HG02798 (cell line): ENCODE measurements around the gene NDUFS7.

Source experiments
- ATAC-seq: cut with Tn5 transposase; IDR thresholded peaks from one replicate; pipeline ENCODE4 v1.9.1; 2021; ENCODE audit warnings: mild to moderate bottlenecking; ENCODE audit not compliant: unreplicated experiment, poor library complexity

NDUFS7 gene

DNA sequence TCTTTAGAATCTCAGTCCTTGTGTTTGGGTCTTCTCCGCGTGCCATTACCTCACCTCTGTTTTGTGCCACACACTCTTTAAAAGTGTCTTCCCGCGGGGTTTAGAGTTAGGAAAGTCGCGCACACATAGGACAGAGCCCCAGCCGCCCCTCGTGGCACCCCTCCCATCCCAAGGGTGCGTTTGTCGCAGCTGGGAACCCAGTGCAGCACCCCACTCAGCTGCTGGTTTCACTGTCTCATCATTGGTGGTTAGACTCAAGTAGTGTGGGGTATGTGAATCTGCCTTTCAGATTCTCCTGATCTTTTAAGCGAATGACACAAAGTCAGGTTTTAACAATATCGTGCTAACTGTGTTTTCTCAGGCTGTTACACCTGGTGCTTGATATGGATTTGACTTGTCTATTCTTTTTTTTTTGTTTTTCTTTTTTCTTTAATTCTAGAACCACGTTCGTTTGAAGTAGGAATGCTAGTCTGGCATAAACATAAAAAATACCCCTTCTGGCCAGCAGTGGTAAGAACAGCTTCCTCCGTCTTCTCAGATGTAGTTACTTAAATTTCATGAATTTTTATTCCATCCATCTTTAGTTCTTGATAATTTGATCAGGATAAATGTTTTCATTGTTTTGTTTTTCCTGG, 19.5 kb upstream of the NDUFS7 start:
- no peak for ATAC-seq

DNA sequence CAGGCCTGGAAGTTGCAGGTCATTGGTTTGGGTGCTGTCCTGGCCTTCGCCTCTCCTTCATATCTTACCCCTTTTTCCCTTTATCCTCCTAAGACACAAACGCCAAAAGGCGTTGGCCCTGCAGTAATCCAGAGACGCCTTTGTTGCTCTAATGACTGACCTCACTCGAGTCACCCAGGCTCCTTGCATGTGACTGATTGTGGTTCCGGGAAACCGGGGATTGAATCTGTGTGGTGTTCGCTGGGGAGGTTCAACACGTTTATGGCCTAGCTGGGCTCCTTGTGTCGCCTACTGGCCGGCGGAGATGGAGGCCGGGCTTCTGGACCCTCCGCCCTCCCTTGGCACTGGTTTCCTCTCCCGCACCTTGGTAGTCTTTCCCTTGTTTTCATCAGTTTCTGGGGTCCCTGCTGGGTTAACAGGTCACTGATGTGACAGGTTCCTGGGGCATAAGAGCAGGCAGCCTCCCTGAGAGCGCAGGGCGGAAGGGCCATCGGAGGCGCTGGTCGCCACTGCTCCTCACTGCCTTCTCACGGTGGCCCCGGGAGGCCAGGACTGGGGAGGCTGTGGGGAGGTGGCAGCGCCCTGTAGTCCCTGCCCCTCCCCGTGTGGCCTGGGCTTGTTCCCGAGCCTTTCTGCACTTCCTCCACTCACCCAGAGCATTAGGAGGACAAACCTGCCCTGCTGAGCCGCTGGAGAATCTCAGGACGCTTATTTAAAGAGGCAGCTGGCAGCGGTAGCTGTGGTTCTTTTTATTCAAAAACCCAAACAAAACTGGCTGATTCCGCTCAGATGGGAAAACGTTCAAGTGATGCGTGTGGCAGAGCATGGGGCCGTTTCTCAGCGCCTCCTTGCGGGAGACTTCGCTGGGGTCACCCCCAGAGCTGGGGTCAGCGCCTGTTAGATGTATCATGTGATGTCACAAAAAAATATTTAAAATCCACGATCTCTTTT, 18.1 kb upstream of the NDUFS7 start:
- ATAC-seq: no peak

DNA sequence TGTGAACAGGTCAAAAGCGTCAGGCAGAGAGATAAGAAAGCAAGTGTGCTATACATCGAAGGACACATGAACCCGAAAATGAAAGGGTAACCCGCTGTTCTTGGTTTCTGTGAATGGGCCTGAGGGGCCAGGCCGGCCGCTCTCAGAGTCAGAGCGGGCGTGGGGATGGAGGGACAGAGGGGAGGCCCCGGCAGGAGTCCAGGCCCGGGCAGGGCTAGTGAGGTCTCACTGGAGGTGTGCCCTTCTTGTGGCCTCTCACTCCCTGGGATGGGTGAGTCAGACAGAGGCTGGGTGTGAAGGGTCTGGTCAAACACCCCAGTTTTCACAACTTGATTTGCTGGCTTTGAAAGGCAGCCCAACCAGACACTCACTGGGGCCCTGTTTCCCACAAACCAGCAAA, 17.4 kb upstream of the NDUFS7 start:
- no peak for ATAC-seq

DNA sequence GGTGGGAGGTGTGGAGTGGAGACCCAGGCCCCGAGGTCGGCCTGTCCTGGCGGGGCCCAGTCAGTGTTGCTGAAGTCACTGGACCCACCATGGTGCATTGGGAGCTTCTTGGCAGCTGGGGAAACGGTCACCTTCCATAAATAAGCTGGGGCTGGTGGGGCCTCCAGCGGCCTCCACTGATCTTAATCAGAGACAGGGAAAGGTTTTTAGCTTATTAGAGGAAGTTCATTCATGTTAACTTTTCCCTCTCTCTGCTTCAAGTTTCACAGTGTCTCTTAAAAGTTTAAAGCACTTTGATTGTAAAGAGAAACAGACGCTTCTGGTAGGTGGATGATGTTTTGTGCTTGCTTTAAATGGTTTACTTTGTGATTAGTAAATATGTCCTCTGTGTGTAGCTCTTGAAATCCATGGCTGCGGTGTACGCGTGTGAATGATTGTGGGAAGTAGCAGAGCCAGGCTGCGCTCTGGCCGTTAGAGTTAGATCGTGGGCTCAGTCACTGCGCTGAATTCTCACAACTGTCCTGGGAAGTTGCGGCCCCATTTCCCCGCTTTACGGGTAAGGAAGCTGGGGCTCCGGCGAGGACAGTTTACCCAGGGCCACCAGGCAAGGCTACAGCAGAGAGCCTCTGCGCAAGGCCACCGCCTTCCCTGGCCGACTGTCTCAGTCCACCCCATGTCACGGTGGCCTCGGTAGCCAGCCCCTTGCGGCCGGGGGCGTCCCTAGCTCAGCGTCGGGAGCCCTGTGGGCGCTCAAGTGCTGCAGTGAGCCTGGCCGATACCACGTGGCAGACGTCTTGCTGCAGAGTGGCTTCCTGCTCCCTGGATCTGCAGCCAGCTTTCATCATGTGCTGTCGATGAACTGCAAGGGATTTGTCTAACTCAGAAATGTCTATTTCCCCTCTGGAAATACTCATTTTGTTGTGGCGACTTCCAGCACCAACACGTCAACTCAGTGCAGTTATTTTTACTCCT, 16.5 kb upstream of the NDUFS7 start:
- no peak for ATAC-seq

DNA sequence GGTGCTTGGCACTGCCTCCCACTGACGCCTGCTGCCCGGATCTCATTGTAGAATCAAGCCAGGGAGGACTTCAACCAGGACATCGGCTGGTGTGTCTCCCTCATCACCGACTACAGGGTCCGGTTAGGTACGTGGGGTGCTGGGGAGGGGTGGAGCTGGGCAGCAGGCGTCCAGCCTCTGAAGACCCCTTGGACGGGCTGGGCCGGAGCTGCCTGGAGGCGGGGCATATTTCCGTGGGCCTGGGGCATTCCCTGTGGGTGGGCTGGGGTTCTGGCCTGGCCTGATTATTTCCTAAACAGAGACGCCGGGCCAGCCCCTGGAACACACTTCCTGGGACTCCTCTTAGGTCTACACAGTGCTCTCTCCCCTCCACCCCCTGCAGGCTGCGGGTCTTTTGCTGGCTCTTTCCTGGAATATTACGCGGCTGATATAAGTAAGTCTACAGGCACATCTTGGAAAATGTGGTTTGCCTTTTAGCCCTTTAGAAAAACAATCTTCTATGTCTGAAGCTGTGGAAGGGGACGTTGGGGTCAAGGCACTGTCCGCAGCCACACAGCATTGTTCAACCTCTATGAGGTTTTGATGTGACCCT, 14.4 kb upstream of the NDUFS7 start:
- no peak for ATAC-seq

DNA sequence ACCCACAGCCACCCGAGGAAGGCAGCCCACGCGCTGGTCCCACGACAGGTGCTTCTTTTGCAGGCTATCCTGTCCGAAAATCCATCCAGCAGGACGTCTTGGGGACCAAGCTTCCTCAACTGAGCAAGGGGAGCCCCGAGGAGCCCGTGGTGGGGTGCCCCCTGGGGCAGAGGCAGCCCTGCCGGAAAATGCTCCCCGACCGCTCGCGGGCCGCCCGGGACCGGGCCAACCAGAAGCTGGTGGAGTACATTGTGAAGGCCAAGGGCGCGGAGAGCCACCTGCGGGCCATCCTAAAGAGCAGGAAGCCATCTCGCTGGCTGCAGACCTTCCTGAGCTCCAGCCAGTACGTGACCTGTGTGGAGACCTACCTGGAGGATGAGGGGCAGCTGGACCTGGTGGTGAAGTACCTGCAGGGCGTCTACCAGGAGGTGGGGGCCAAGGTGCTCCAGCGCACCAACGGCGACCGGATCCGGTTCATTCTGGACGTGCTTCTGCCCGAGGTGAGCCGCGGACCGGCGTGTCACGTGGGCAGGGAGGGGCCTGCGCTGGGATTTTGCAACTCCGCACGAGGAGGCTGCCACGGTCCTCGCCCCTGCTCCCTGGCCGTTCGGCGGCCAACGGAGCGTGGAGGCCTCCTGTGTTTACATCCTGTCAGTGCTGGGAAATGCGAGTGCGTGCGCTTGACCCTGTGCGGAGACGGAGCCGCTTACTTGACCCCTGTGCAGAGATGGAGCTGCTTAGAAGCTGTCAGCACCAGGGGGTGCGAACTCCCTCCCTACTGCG, 12.9 kb upstream of the NDUFS7 start:
- no peak for ATAC-seq

DNA sequence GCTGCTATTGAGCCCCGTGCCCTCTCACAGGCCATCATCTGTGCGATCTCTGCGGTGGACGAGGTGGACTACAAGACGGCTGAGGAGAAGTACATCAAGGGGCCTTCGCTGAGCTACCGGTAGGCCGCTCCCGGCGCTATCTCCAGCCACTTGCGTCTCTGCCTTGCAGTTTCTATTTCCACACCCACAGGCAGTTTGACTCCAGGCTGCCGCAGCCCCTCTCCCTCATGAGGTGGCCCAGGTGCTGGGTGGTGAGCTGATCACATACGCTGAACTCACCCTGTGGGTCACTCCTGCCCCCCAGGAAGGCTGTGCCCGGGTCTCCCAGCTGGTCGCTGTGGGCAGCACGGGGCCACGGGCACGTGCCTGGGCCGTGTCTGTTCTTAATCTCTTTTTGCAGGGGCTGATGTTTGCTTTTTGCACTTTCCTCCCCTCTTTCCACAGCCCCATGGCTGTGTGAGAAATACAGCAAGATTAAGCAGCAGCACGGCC, 10.6 kb upstream of the NDUFS7 start:
- ATAC-seq: no peak

DNA sequence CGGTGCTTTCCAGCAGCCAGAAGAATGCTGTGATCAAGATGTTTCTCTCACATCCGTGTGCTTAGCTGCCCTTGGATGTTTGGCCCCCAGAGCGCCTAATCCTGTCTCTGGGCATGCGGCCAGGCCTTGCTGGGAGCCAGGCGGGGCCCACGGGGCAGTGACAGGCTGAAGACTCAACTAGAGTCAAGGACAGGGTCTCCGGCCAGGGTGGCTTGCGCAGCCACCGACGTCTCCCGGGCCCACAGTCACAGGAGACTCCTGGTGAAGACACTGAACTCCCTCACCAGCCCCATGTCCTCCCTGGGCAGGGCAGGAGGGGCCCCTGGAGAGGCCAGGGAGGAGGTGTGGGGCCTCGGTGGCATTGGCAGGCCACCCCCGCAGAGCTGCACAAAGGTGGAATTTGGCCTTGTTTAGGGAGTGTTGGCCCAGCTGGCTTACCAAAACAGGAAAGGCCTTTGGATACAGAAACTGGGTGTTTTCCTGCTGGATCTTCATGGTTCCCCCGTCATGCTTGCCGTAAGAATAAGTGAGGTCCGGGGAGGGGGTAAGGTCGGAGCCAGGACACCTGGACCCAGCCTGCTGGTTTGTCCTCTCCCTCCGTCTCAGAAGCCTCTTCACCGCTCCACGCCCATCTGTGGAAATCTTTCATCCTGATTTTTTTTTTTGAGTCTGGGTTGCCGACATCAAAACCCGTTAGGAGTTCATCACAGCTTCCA, 10.0 kb upstream of the NDUFS7 start:
- ATAC-seq: no peak

DNA sequence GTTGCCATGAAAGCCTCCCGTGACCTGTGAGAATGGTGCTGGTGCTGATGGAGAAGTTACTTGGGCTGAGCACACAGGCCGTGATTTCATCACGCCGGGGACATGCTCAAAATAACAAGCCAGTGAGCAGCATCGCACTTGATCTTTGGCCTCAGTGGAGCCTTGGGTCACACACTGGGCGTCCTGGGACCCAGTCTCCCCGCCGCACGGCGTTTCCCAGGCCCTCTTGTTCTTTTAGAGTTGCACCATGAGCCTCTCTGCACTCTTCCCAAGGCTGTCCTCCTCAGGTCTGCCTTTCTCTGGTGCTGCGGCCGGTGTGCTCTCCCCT, 9.5 kb upstream of the NDUFS7 start:
- no peak for ATAC-seq

DNA sequence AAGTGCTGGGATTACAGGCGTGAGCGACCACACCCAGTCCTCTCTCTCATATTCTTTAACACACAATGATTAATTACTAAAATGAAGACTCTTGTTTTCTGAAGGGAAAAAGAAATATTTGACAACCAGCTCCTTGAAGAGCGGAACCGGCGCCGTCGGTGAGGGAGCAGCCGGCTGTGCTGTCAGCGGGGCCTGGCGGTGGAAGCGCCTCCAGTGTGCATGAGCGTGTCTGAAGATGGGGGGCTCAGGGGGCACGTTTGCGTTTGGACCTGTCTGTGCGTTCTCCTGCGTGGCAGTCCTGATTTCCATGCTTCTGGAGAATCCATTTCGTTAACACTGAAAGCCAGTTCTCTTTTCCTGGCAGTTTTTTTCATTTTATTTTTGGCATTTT, 7.3 kb upstream of the NDUFS7 start:
- no peak for ATAC-seq

DNA sequence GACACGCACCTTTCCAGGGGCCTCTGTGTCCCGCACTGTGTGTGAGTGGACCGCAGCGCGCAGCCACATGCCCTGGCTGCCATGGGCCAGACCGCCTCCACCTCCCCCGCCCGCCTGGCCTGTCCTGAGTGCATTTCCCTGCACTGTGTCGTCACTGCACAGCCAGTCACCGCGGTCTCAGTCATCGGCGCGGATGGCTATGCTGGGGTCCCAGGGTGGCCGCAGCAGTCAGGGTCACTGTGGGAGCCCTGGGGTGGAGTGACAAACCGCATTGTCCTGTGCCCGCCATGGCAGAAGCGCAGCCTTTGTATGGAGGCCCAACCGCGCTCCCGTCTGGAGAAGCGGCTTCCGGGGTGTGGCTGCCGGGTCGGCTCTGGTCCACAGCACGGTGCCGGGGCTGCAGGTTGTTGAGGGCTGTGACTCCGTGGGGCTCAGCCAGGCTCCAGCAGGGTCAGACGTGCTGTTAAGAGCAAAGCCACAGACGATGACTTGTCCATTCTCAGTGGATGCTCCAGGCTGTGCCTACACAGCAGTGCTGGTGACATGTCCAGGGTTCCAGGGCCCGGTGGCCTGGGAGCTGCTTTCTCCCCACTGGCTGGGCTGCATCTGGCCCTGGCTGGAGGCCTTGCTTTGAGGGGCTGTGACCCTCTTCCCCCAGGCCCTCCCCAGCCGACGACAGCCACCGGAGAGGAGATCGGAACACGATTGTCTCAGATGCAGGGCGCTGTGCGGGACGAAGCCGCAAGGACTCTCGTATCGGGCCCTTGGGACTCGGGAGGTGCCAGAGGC, 6.3 kb upstream of the NDUFS7 start:
- ATAC-seq: no peak

DNA sequence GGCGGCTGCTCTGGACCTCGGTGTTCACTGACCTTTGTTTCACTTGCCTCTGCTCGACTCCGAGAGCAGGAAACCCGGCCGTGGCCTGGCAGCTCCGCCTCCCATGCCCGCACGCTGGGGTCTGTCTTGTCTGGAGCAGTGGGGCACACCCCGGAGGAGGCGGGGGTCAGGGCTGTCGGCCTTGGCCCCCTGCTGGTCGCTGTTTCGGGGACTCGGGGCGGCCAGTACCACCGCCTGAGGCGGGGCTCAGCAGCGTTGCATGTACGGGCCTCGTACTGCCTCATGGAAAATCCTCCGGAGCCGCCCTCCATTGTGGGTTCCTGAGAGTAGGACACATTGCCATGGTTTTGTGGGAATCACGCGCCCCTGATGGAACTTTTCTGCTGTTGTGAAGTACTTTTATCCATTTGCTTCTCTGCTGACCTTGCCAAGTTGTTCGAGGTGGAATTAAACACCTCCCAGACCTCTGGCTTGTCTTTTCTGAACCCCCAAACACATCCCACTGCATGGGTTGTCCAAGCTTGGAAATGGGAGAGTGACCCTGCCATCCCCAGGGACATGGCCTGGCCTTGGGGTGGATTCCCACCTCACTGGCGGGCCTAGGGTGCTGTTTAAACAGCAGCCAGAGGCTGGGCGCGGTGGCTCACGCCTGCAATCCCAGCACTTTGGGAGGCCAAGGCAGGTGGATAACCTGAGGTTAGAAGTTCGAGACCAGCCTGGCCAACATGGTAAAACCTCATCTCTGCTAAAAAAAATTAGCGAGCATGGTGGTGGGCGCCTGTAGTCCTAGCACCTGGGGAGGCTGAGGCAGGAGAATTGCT, 5.5 kb upstream of the NDUFS7 start:
- ATAC-seq: no peak

DNA sequence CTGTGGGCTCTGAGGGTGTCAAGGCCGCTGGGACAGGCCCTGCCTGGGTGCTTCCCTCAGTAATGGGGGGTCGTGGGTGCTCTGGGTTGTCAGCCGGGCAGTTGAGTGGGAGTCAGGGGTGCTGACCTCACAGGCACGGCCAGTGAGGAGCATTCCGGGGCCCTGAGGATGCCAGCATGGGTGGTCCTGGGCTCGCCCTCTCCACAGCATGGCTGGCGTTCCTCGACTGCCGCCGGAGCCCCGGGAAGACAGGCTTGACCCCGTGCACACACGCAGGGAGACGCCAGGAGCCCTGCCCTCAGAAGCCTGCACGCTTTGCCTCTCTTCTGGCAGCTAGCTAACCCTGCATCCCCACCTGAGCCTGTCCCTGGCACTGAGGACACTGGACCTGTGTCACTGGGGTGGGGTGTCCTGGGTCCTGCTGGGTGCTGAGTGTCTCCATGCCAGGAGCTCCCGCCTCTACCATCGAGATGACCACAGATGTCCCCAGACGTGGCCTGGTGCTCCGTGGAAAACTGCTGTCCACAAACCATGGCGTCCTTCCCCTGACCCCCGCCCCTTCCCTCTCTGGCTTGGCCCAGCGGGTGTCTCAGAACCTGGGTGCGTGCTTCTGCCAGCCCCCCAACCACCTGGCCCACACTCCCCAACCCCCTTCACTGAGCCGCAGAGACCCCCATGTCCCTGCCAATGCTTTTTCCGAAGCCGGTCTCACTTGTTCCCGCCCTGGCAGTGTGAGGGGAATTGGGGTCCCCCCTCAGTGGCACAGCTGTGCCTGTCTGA, 4.4 kb upstream of the NDUFS7 start:
- no peak for ATAC-seq

DNA sequence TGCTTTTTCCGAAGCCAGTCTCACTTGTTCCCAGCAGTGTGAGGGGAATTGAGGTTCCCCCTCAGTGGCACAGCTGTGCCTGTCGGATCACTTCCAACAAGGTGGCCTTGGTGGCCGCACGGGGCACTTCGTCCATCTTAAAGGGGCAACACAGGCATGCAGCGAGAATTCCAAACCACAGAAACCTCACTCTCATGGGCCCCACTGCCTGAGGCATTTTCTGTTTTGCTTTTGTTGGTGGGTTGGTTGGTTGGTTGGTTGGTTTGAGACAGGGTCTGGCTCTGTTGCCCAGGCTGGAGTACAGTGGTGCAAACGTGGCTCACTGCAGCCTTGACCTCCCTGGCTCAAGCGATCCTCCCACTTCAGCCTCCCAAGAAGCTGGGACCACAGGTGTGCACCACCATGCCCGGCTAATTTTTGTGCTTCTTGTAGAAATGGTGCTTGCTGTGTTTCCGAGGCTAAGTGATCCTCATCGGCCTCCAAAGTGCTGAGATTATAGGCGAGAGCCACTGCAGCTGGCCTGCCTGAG, 3.7 kb upstream of the NDUFS7 start:
- no peak for ATAC-seq

DNA sequence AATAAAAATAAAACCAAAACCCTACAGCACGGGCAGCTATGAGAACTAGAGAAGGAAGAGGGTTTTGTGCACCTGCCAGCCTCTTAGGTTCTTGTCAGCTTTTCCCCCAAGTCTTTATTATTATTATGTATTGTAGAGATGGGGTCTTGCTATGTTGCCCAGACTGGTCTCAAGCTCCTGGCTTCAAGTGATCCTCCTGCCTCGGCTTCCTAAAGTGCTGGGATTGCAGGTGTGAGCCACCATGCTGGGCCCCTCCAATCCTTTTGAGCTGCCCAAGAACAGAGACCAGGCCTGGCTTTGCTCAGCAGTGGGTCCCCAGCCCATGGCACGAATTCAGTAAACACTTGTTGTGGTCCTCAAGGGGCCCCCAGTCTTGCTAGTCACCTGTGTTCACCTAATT, 1.5 kb upstream of the NDUFS7 start:
- no peak for ATAC-seq

DNA sequence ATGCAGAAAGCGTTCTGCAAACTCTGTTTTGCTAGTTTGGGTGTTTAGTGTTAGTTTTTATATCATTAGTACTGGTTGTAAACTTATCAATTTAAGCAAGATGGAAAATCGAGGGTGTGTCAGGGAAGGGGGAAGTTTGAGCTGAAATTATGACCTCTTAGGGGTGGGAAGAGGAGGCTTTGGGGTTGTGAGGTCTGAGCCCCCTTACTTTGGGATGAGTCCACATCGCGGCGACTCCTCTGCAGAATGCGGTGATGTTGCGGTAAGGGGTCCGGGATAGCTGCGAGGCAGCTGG, 743 bp upstream of the NDUFS7 start:
- no peak for ATAC-seq

DNA sequence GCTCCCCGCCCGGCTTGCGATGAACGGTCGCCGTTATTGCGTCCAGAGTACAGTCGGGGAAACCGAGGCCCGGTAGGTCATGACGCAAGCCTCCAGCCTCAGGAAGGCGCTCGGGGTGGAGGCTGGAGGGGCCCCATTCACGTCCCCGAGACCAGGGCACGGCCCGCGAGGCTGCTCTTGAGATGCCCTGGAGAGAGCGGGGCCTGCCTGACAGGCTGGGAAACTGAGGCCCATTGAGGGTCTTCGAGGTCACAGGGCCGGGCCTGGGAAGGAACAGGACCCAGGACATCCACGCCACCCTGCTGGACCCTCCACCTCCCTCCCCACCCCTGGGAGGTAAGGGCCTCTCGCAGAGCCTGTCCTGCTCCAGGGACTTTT, 367 bp downstream of the NDUFS7 start:
- no peak for ATAC-seq
